Calu3 (cell line): Measurements from ENCODE around the gene CADM1. TPM values are rescaled to one million over a fixed set of nuclear protein-coding genes. Genes with fewer than 3 reads are reported as not detected.

Source experiments
- BruUV-seq: library from RNA; stranded (reverse); fragments of 400-500 nt; replicated peaks from 2 replicates; lab custom pipeline; 2021; lab: Mats Ljungman, UMichigan
- CTCF ChIA-PET: fragments of 300-600 bp; sonication (Branson Sonifier 250); formaldehyde crosslinking; loops from one replicate; lab custom pipeline; 2022; ENCODE audit warnings: antibody characterized with exemption; lab: Charles Lee
- DNase-seq: peaks from one replicate; pipeline ENCODE4 v3.0.0; 2022
- H3K27ac Mint-ChIP-seq: one replicate; pipeline ENCODE4 v1.8.0; 2022; ENCODE audit warnings: mixed read lengths; ENCODE audit not compliant: unreplicated experiment
- H3K27me3 Mint-ChIP-seq: one replicate; pipeline ENCODE4 v1.8.0; 2022; ENCODE audit warnings: mixed read lengths; ENCODE audit not compliant: unreplicated experiment
- H3K36me3 Mint-ChIP-seq: one replicate; pipeline ENCODE4 v1.8.0; 2022; ENCODE audit warnings: mild to moderate bottlenecking, moderate library complexity, mixed read lengths; ENCODE audit not compliant: insufficient read depth, unreplicated experiment
- H3K4me1 Mint-ChIP-seq: one replicate; pipeline ENCODE4 v1.8.0; 2022; ENCODE audit warnings: mild to moderate bottlenecking, low read depth, mixed read lengths; ENCODE audit not compliant: unreplicated experiment
- H3K4me3 Mint-ChIP-seq: one replicate; pipeline ENCODE4 v1.8.0; 2022; ENCODE audit warnings: mild to moderate bottlenecking, low read depth, moderate library complexity, mixed read lengths; ENCODE audit not compliant: unreplicated experiment
- H3K9me3 Mint-ChIP-seq: one replicate; pipeline ENCODE4 v1.8.0; 2022; ENCODE audit warnings: low read depth, mixed read lengths; ENCODE audit not compliant: unreplicated experiment
- intact Hi-C: fragments of 100-400 bp; cut with micrococcal nuclease; formaldehyde crosslinking; loops from one replicate; pipeline ENCODE4 v1.10.0; 2022; ENCODE audit not compliant: unreplicated experiment
- total RNA-seq: library from RNA; stranded (reverse); gene quantifications from 2 replicates; pipeline ENCODE4 v1.2.3, GENCODE V29; 2022
- TF ChIP-seq, protein P1 (sequence below): fragments of 200-600 bp; IDR thresholded peaks from one replicate; pipeline ENCODE4 v1.8.0; 2022; ENCODE audit warnings: antibody characterized with exemption; ENCODE audit not compliant: unreplicated experiment

The CADM1 gene
- total RNA-seq, 1 experiment from 2014 or later, result 0.68 TPM

DNA sequence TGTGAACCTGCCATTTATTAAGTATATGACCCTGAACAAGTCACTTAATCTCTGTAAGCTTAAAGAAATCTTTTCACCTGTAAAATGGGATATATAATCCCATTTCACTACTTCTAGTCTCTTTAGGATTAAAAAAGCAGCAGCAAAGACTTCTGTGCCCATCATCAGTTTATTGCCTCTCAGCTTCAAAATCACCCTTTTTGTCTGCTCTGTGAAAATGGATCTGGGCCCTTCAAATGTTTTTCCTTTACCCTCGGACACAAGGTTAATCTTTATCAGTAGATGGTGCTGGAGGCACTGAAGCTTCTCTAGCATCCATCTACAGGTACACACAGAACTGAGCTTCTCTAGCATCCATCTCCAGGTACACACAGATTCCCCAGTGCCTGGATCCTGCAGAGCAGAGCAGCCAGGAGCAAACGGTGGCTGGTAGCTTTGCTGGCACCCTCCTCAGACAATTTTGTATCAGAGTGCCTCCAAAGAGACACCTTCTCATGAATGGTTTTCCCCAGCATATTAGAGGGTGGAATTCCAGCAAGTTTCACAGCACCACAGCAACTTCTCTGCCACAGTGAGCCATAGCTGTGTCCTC lies 56.8 kb downstream of the CADM1 start:
- CTCF ChIA-PET, result no interaction called here
- Mint-ChIP-seq H3K36me3 (no peaks in the 10 kb centered on the region), H3K27me3 (no peaks in the 10 kb centered on the region), H3K27ac (no peak overlapping the region), H3K4me1 (no peaks in the 10 kb centered on the region), H3K9me3 (peaks cover 8% of the 10 kb centered on the region), H3K4me3 (no peak overlapping the region)
- TF ChIP-seq, protein P1, sequence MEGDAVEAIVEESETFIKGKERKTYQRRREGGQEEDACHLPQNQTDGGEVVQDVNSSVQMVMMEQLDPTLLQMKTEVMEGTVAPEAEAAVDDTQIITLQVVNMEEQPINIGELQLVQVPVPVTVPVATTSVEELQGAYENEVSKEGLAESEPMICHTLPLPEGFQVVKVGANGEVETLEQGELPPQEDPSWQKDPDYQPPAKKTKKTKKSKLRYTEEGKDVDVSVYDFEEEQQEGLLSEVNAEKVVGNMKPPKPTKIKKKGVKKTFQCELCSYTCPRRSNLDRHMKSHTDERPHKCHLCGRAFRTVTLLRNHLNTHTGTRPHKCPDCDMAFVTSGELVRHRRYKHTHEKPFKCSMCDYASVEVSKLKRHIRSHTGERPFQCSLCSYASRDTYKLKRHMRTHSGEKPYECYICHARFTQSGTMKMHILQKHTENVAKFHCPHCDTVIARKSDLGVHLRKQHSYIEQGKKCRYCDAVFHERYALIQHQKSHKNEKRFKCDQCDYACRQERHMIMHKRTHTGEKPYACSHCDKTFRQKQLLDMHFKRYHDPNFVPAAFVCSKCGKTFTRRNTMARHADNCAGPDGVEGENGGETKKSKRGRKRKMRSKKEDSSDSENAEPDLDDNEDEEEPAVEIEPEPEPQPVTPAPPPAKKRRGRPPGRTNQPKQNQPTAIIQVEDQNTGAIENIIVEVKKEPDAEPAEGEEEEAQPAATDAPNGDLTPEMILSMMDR, result no peak
- DNase-seq, result no peak
- BruUV-seq, result no TSS peak
- intact Hi-C loops, result no loop called here

DNA sequence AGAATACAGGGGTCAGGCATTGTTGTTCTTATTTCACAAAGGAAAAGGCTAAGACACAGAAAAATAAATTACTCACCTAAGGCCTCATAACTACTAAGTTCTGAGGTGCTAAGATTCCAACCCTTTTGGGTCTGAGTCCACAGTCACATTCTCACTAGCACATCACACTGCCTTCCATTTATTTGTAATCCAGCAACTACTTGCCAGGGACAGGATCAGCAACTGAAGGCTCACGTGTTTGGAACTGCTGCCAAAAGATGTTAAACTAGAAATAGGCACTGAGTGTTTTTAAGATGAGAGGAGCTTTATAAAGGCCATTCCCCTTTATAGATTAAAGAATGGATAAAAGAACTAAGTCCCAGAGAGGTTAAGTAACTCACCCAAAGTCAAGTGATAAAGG lies 58.0 kb downstream of the CADM1 start:
- no peaks in the 10 kb centered on the region for H3K4me1 Mint-ChIP-seq
- H3K27ac Mint-ChIP-seq, result no peak overlapping the region
- DNase-seq, result no peak
- H3K36me3 Mint-ChIP-seq, result no peaks in the 10 kb centered on the region
- TF ChIP-seq, protein P1, result no peak
- peaks cover 4% of the 10 kb centered on the region for H3K9me3 Mint-ChIP-seq
- no peaks in the 10 kb centered on the region for H3K27me3 Mint-ChIP-seq
- H3K4me3 Mint-ChIP-seq, result no peak overlapping the region
- CTCF ChIA-PET, result no interaction called here
- no TSS peak for BruUV-seq
- intact Hi-C loops, result no loop called here

DNA sequence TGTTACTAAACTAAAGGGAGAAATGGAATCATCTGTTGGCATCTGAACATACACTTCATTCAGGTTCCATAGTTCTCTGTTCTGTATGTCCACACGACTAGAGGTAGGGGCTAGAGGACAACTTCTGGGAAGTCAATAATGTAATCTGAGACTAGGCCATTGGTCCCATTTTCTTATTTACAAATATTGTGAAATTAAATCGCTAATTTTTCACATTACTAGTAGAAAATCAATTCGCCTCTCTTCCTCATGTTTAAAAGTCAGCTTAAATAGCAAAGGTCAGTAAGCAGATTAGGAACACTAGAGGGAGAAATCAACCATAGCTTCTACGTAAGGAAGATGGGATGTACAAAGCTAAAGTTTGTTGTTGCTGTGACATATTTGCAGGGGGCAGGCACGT lies 59.7 kb downstream of the CADM1 start:
- no peak overlapping the region for H3K27ac Mint-ChIP-seq
- peaks cover 4% of the 10 kb centered on the region for H3K9me3 Mint-ChIP-seq
- CTCF ChIA-PET, result no interaction called here
- no peak for DNase-seq
- intact Hi-C loops, result no loop called here
- H3K27me3 Mint-ChIP-seq, result no peaks in the 10 kb centered on the region
- H3K4me1 Mint-ChIP-seq, result no peaks in the 10 kb centered on the region
- TF ChIP-seq, protein P1, result no peak
- H3K4me3 Mint-ChIP-seq, result no peak overlapping the region
- no TSS peak for BruUV-seq
- H3K36me3 Mint-ChIP-seq, result no peaks in the 10 kb centered on the region

DNA sequence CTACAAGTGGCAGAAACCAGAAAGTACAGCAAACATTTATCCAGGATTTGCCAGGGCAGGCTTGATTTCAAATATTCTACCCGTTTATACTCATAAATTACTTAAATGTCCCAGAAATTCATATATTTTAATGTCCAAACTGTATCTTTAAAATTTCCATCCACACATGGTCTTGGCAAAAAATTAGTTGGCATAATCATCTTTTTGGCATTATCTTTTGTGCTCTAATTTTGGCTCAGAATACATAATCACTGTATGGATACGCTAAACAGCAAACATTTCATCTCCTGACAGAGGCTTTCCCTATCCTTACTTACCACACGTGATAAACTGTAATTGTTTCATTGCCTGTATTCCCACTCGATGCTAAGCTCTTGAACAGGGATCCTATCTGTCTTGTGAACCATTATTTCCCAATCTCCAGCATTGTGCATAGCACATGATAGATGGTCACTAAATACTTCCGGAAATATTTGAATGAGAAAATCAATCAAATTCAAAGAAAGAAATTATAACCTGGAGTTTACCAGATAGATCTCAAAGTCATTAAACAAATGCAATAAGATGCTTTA lies 64.2 kb downstream of the CADM1 start:
- TF ChIP-seq, protein P1, result no peak
- DNase-seq, result no peak
- CTCF ChIA-PET, result no interaction called here
- H3K27ac Mint-ChIP-seq, result no peak overlapping the region
- intact Hi-C loops, result no loop called here
- no peak overlapping the region for H3K4me3 Mint-ChIP-seq
- peaks cover 3% of the 10 kb centered on the region for H3K9me3 Mint-ChIP-seq
- no peaks in the 10 kb centered on the region for H3K4me1 Mint-ChIP-seq
- no TSS peak for BruUV-seq
- no peaks in the 10 kb centered on the region for H3K27me3 Mint-ChIP-seq
- no peaks in the 10 kb centered on the region for H3K36me3 Mint-ChIP-seq
